ENCODE measurements around the gene SMCO2.

DNA sequence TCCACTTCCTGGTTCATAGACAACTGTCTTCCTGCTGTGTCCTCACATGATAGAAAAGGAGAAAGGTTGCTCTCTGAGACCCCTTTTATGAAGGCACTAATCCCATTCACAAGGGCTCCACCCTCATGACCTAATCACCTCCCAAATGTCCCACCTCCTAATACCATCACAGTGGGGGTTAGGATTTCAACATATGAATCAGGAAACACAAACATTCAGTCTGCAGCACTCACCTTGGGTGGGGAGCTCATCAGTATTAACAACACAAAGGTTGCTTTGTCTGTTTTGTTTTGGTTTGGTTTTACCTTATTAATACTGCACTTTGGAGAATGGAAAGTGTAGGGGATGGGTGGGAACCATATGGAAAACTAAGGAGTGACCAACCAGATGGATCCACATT is 10.5 kb upstream of the SMCO2 start:
- TF ChIP-seq POLR2A (IDR thresholded peaks at IDR 0.05; ENCODE audit: low read length) (no peak), GATA1 (IDR thresholded peaks at IDR 0.05; ENCODE audit: low read depth, low read length) (no peak)
